Measurements from ENCODE around the gene LGALS7B. TPM values are rescaled to one million over a fixed set of nuclear protein-coding genes. Genes with fewer than 3 reads are reported as not detected.

LGALS7B gene
- total and polyA plus RNA-seq, 10 of the 15 experiments (the other 5 are each of a cell fraction or from before 2014, with no cell fraction given) = not detected

GRCh38 chr19:38805180-38805579 is 16.2 kb downstream of the LGALS7B start:
- no peak overlapping the region for H3K27ac ChIP-seq (ENCODE audit: control insufficient read depth, insufficient read depth)
- H3K4me2 ChIP-seq (ENCODE audit: control insufficient read depth, insufficient read depth) = no peak overlapping the region
- no peak overlapping the region for H3K4me3 ChIP-seq
- no peak overlapping the region for H3K9ac ChIP-seq (ENCODE audit: control insufficient read depth, insufficient read depth, low read length)
- ChIA-PET POLR2A (no interaction called here), SMC1A (ENCODE audit: uncharacterized antibody, unreplicated experiment) (interaction anchor here (0.6 kb wide), 1 partner anchor 9 kb away, joined by 3 read pairs; no protein-coding TSS in a partner anchor), RAD21 (ENCODE audit: unreplicated experiment) (no interaction called here), CTCF (no interaction called here)
- no peak for DNase-seq (ENCODE audit: low read depth, low spot score)
- in situ Hi-C loops (cut with MboI) (no loop called here), intact Hi-C loops (cut with micrococcal nuclease; ENCODE audit: unreplicated experiment) (no loop called here)
- no peaks in the 10 kb centered on the region for H3K27me3 ChIP-seq (replicated peaks in 1 of 2; ENCODE audit: control insufficient read depth in 2 of 2, insufficient read depth in 2 of 2, low read length in 1 of 2)
- no peaks in the 10 kb centered on the region for H3K36me3 ChIP-seq (ENCODE audit: control insufficient read depth in 2 of 2, insufficient read depth in 2 of 2, low read length in 1 of 2)
- no peaks in the 10 kb centered on the region for H4K20me1 ChIP-seq (ENCODE audit: control insufficient read depth, insufficient read depth)
- no peaks in the 10 kb centered on the region for H3K79me2 ChIP-seq (ENCODE audit: control insufficient read depth, insufficient read depth, low read length)
- no peak for TF ChIP-seq WRNIP1 (IDR thresholded peaks at IDR 0.05; ENCODE audit: borderline replicate concordance, low read depth, low read length)
- no peak for TF ChIP-seq E2F8 (IDR thresholded peaks at IDR 0.05; ENCODE audit: low read depth, partially characterized antibody)
- no peak for TF ChIP-seq ZBTB33 (IDR thresholded peaks at IDR 0.05)
- no peak for TF ChIP-seq MLLT1 (IDR thresholded peaks at IDR 0.05)
- no peak for TF ChIP-seq CHD2 (IDR thresholded peaks at IDR 0.05; ENCODE audit: borderline replicate concordance, low read depth, low read length)
- TF ChIP-seq NFIC (IDR thresholded peaks at IDR 0.05; ENCODE audit: low read depth, low read length) = no peak
- TF ChIP-seq HDGF (IDR thresholded peaks at IDR 0.05) = no peak
- TF ChIP-seq, protein P1, sequence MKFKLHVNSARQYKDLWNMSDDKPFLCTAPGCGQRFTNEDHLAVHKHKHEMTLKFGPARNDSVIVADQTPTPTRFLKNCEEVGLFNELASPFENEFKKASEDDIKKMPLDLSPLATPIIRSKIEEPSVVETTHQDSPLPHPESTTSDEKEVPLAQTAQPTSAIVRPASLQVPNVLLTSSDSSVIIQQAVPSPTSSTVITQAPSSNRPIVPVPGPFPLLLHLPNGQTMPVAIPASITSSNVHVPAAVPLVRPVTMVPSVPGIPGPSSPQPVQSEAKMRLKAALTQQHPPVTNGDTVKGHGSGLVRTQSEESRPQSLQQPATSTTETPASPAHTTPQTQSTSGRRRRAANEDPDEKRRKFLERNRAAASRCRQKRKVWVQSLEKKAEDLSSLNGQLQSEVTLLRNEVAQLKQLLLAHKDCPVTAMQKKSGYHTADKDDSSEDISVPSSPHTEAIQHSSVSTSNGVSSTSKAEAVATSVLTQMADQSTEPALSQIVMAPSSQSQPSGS (IDR thresholded peaks at IDR 0.05; ENCODE audit: low read length) = no peak
- TF ChIP-seq IKZF1 (conservative IDR thresholded peaks at IDR 0.05) = no peak
- 5% methylated on average over 1 of the region's 1 CpG for WGBS (ENCODE audit: insufficient coverage, insufficient replicate concordance, low lambda C conversion rate, missing lambda C conversion rate)
- FAIRE-seq = no peak
- no peaks in the 10 kb centered on the region for H3K4me1 ChIP-seq (ENCODE audit: control insufficient read depth, insufficient read depth, low read length)
- no peaks in the 10 kb centered on the region for H3K9me3 ChIP-seq (replicated peaks; ENCODE audit: control insufficient read depth, insufficient read depth, low read length)
- no TSS peak for BruUV-seq (replicated peaks)
- no peak overlapping the region for H2AFZ ChIP-seq (ENCODE audit: control insufficient read depth, low read depth, low read length)
- no peak for ATAC-seq

Data from GM12878 (cell line).